ENCODE data around the gene RALBP1.

Gene RALBP1

GRCh38 chr18:9507565-9508088 is 32.3 kb downstream of the RALBP1 start:
- Histone ChIP-seq H3K9me3 (ENCODE audit: insufficient read depth, low read depth, low read length) (peaks cover under 1% of the 10 kb centered on the region), H3K14ac (ENCODE audit: low read length) (no peak overlapping the region)

DNA sequence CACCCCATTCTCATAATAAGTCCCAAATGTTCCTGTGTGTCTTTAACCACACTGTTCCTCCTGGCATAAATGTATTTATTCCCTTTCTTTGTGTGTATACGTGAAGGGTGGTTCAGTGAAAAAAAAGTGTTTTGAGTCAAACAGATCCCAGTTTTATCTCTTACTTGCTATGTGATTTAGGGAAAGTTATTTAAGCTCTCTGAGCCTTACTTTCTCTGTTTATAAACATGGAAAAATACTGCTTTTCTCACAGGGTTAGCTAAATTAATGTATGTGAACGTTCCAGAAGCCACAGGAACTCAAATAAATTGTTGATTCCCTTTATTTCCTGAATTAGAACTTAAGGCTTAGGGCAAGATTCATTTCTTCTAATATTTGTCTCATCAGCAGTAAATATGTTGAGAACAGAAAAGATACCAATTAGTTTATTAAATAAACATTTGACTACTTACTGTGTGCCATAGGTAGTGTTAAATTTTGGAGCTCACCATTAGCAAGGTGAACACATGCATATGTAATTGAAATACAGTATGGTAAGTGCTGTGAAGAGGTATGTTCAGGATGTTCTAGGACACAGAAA is 33.2 kb downstream of the RALBP1 start:
- Histone ChIP-seq H3K9me3 (ENCODE audit: insufficient read depth, low read depth, low read length) (no peaks in the 10 kb centered on the region), H3K23ac (ENCODE audit: low read length) (no peak overlapping the region), H2AFZ (ENCODE audit: insufficient read depth, low read length, poor library complexity) (no peak overlapping the region), H3K4me2 (ENCODE audit: low read length) (no peak overlapping the region), H2BK120ac (ENCODE audit: insufficient read depth, low read length, poor library complexity) (no peak overlapping the region), H3K4me3 (ENCODE audit: low read depth, low read length) (no peak overlapping the region), H2BK5ac (ENCODE audit: low read depth, low read length, poor library complexity) (no peak overlapping the region), H3K14ac (ENCODE audit: low read length) (no peak overlapping the region), H3K79me2 (ENCODE audit: control insufficient read depth, insufficient read depth, low read length, poor library complexity) (peaks cover 3% of the 10 kb centered on the region), H3K79me1 (ENCODE audit: low read length) (peaks cover 2% of the 10 kb centered on the region), H3K9ac (ENCODE audit: low read length) (no peak overlapping the region), H3K36me3 (ENCODE audit: control insufficient read depth in 1 of 2, insufficient read depth in 2 of 2, low read length in 2 of 2) (peaks cover 0 to 4% of the 10 kb centered on the region in 2 experiments), H3K27ac (ENCODE audit: low read depth, low read length) (no peak overlapping the region), H4K8ac (ENCODE audit: low read depth, low read length) (no peak overlapping the region), H2AK5ac (ENCODE audit: low read length) (no peak overlapping the region), H3K4me1 (ENCODE audit: control insufficient read depth in 1 of 2, insufficient read depth in 2 of 2, low read length in 2 of 2) (no peaks in the 10 kb centered on the region), H4K12ac (ENCODE audit: low read depth, low read length) (no peak overlapping the region), H3K4ac (ENCODE audit: low read depth, low read length) (no peak overlapping the region), H3K27me3 (ENCODE audit: insufficient read depth, low read length) (no peaks in the 10 kb centered on the region), H2BK12ac (ENCODE audit: low read length) (no peak overlapping the region), H3K18ac (ENCODE audit: low read length) (no peak overlapping the region), H4K91ac (ENCODE audit: low read depth, low read length) (no peak overlapping the region)
- no CpG with 5 or more reads among the region's 2 CpGs for WGBS (ENCODE audit: extremely low coverage, insufficient coverage, insufficient read length)
- no peak for DNase-seq

More at GRCh38 chr18:9507565-9508088, 32.3 kb downstream of the RALBP1 start:
- Histone ChIP-seq H3K4ac (ENCODE audit: low read depth, low read length) (peak overlapping the region; percentile 58), H4K8ac (ENCODE audit: low read depth, low read length) (no peak overlapping the region), H2AFZ (ENCODE audit: insufficient read depth, low read length, poor library complexity) (no peak overlapping the region), H3K4me1 (ENCODE audit: control insufficient read depth in 1 of 2, insufficient read depth in 2 of 2, low read length in 2 of 2) (no peaks in the 10 kb centered on the region), H3K18ac (ENCODE audit: low read length) (no peak overlapping the region), H3K79me2 (ENCODE audit: control insufficient read depth, insufficient read depth, low read length, poor library complexity) (peaks cover 3% of the 10 kb centered on the region), H2BK120ac (ENCODE audit: insufficient read depth, low read length, poor library complexity) (no peak overlapping the region), H3K4me3 (ENCODE audit: low read depth, low read length) (no peak overlapping the region), H3K9ac (ENCODE audit: low read length) (no peak overlapping the region), H4K91ac (ENCODE audit: low read depth, low read length) (no peak overlapping the region), H2BK12ac (ENCODE audit: low read length) (no peak overlapping the region), H2AK5ac (ENCODE audit: low read length) (no peak overlapping the region), H3K27ac (ENCODE audit: low read depth, low read length) (no peak overlapping the region), H3K23ac (ENCODE audit: low read length) (no peak overlapping the region), H3K79me1 (ENCODE audit: low read length) (peaks cover 4% of the 10 kb centered on the region), H2BK5ac (ENCODE audit: low read depth, low read length, poor library complexity) (no peak overlapping the region), H3K36me3 (ENCODE audit: control insufficient read depth in 1 of 2, insufficient read depth in 2 of 2, low read length in 2 of 2) (peaks cover 0 to 2% of the 10 kb centered on the region in 2 experiments), H3K27me3 (ENCODE audit: insufficient read depth, low read length) (no peaks in the 10 kb centered on the region), H3K4me2 (ENCODE audit: low read length) (no peak overlapping the region), H4K12ac (ENCODE audit: low read depth, low read length) (no peak overlapping the region)
- WGBS (ENCODE audit: extremely low coverage, insufficient coverage, insufficient read length) = no CpG with 5 or more reads among the region's 2 CpGs
- DNase-seq = no peak

- H3K4me2 ChIP-seq (ENCODE audit: low read length) = no peak overlapping the region
- no peaks in the 10 kb centered on the region for H3K4me1 ChIP-seq (ENCODE audit: control insufficient read depth in 1 of 2, insufficient read depth in 2 of 2, low read length in 2 of 2)
- no peak overlapping the region for H3K23ac ChIP-seq (ENCODE audit: low read length)
- H3K9ac ChIP-seq (ENCODE audit: low read length) = no peak overlapping the region
- no peak overlapping the region for H3K14ac ChIP-seq (ENCODE audit: low read length)
- no peak overlapping the region for H2AFZ ChIP-seq (ENCODE audit: insufficient read depth, low read length, poor library complexity)
- H2AK5ac ChIP-seq (ENCODE audit: low read length) = no peak overlapping the region
- no peak overlapping the region for H4K8ac ChIP-seq (ENCODE audit: low read depth, low read length)
- H3K4ac ChIP-seq (ENCODE audit: low read depth, low read length) = no peak overlapping the region
- no peak overlapping the region for H4K91ac ChIP-seq (ENCODE audit: low read depth, low read length)
- DNase-seq = peak in 1 of 2 donors; percentile 17
- no peak overlapping the region for H4K12ac ChIP-seq (ENCODE audit: low read depth, low read length)
- peaks cover 4 to 5% of the 10 kb centered on the region in 2 experiments for H3K36me3 ChIP-seq (ENCODE audit: control insufficient read depth in 1 of 2, insufficient read depth in 2 of 2, low read length in 2 of 2)
- no peaks in the 10 kb centered on the region for H3K9me3 ChIP-seq (ENCODE audit: insufficient read depth, low read depth, low read length)
- WGBS (ENCODE audit: extremely low coverage, insufficient coverage, insufficient read length) = no CpG with 5 or more reads among the region's 6 CpGs
- peak overlapping the region; percentile 33 for H2BK120ac ChIP-seq (ENCODE audit: insufficient read depth, low read length, poor library complexity)
- H3K27me3 ChIP-seq (ENCODE audit: insufficient read depth, low read length) = no peaks in the 10 kb centered on the region
- no peak overlapping the region for H3K4me3 ChIP-seq (ENCODE audit: low read depth, low read length)
- no peak overlapping the region for H3K18ac ChIP-seq (ENCODE audit: low read length)
- no peak overlapping the region for H2BK12ac ChIP-seq (ENCODE audit: low read length)
- H3K79me2 ChIP-seq (ENCODE audit: control insufficient read depth, insufficient read depth, low read length, poor library complexity) = peaks cover 5% of the 10 kb centered on the region
- H3K27ac ChIP-seq (ENCODE audit: low read depth, low read length) = no peak overlapping the region
- peaks cover 2% of the 10 kb centered on the region for H3K79me1 ChIP-seq (ENCODE audit: low read length)
- H2BK5ac ChIP-seq (ENCODE audit: low read depth, low read length, poor library complexity) = no peak overlapping the region
Measured at GRCh38 chr18:9513971-9514512, 38.7 kb downstream of the RALBP1 start.

DNA sequence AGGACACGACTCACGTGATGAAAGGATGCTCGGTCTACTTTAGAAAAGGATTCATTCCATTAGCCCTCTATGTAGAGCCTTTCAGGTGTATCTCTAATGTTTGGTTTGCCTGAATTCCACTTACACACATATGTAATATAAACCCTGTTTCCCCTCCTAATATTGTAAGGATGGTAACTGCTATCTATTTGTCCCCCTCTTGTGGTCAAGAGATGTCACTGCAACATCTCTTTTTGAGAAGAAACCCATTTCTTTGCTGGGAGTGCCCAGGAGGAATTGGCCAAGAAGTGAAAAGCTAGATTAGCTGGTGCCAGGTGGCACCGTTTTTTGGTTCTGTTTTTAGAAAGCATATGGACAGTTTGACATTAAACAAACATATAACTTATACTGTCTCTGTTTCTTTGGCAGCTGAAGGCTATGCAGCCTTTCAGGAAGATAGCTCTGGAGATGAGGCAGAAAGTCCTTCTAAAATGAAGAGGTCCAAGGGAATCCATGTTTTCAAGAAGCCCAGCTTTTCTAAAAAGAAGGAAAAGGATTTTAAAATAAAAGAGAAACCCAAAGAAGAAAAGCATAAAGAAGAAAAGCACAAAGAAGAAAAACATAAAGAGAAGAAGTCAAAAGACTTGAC is 41.2 kb downstream of the RALBP1 start:
- H3K27me3 ChIP-seq (ENCODE audit: insufficient read depth, low read length) = no peaks in the 10 kb centered on the region
- no peak overlapping the region for H2BK12ac ChIP-seq (ENCODE audit: low read length)
- no peaks in the 10 kb centered on the region for H3K79me1 ChIP-seq (ENCODE audit: low read length)
- H2BK120ac ChIP-seq (ENCODE audit: insufficient read depth, low read length, poor library complexity) = no peak overlapping the region
- no peak overlapping the region for H3K27ac ChIP-seq (ENCODE audit: low read depth, low read length)
- no CpG with 5 or more reads among the region's 4 CpGs for WGBS (ENCODE audit: extremely low coverage, insufficient coverage, insufficient read length)
- H3K36me3 ChIP-seq (ENCODE audit: control insufficient read depth in 1 of 2, insufficient read depth in 2 of 2, low read length in 2 of 2) = peaks cover 3 to 5% of the 10 kb centered on the region in 2 experiments
- no peak overlapping the region for H3K23ac ChIP-seq (ENCODE audit: low read length)
- H4K91ac ChIP-seq (ENCODE audit: low read depth, low read length) = no peak overlapping the region
- no peak overlapping the region for H4K12ac ChIP-seq (ENCODE audit: low read depth, low read length)
- no peak overlapping the region for H3K9ac ChIP-seq (ENCODE audit: low read length)
- peak in 1 of 2 donors; percentile 83 for DNase-seq
- H3K18ac ChIP-seq (ENCODE audit: low read length) = no peak overlapping the region
- no peak overlapping the region for H3K4ac ChIP-seq (ENCODE audit: low read depth, low read length)
- no peak overlapping the region for H2AFZ ChIP-seq (ENCODE audit: insufficient read depth, low read length, poor library complexity)
- H2BK5ac ChIP-seq (ENCODE audit: low read depth, low read length, poor library complexity) = no peak overlapping the region
- H3K79me2 ChIP-seq (ENCODE audit: control insufficient read depth, insufficient read depth, low read length, poor library complexity) = peaks cover 2% of the 10 kb centered on the region
- no peak overlapping the region for H3K4me2 ChIP-seq (ENCODE audit: low read length)
- H2AK5ac ChIP-seq (ENCODE audit: low read length) = no peak overlapping the region
- H3K9me3 ChIP-seq (ENCODE audit: insufficient read depth, low read depth, low read length) = no peaks in the 10 kb centered on the region
- no peak overlapping the region for H3K14ac ChIP-seq (ENCODE audit: low read length)
- no peaks in the 10 kb centered on the region for H3K4me1 ChIP-seq (ENCODE audit: control insufficient read depth in 1 of 2, insufficient read depth in 2 of 2, low read length in 2 of 2)
- H4K8ac ChIP-seq (ENCODE audit: low read depth, low read length) = no peak overlapping the region
- H3K4me3 ChIP-seq (ENCODE audit: low read depth, low read length) = no peak overlapping the region
